GM19193 (cell line): ENCODE results near the gene SNTG2.

Experiments
- POLR2A ChIP-seq: IDR thresholded peaks from 4 replicates; pipeline ENCODE4 v1.6.1; 2011; ENCODE audit not compliant: insufficient read depth, insufficient read length; ENCODE audit errors: extremely low read depth

The SNTG2 gene

DNA sequence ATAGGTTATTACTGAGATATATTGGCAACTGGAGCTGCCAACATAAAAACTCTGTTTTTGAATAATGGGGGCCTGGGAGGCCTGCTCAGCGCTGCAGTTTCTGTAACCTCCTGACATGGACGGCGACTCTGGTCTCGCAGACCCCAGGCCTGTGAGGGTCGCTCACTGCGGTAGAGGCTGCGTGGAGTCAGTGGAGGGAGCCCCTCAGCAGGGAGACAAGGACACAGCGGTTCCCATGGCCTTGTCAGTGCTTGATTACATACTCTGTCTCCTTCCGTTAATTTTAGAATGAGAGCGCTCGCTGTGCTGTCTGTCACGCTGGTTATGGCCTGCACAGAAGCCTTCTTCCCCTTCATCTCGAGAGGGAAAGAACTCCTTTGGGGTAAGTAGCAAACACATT lies 463.5 kb downstream of the SNTG2 start:
- TF ChIP-seq POLR2A, result no peak

- no peak for TF ChIP-seq POLR2A
These were observed 464.9 kb downstream of the SNTG2 start for GRCh38 chr2:1415501-1415900.
